GM10248 (cell line): ENCODE measurements around the gene NUDT3.

ENCODE experiments used
- CTCF ChIA-PET: fragments of 300-600 bp; sonication (Branson Sonifier 250); formaldehyde crosslinking; extraction: SDS; loops from one replicate; lab custom pipeline; 2021; ENCODE audit warnings: antibody characterized with exemption; lab: Yijun Ruan, JAX
- POLR2A ChIA-PET: fragments of 350-650 bp; sonication (Branson Sonifier 250); formaldehyde crosslinking; extraction: SDS; loops from one replicate; lab custom pipeline; 2020; ENCODE audit warnings: antibody characterized with exemption; lab: Yijun Ruan, JAX
- DNase-seq: peaks from one replicate; pipeline ENCODE4 v3.0.0; 2012; ENCODE audit errors: extremely low spot score
- CTCF ChIP-seq: IDR thresholded peaks from 2 replicates; pipeline ENCODE4 v1.5.1; 2012; ENCODE audit warnings: mild to moderate bottlenecking, low read depth; ENCODE audit errors: extremely low read depth, missing control alignments, control extremely low read depth

Gene NUDT3

GRCh38 chr6:34393966-34394305 lies 1.5 kb upstream of the NUDT3 start:
- TF ChIP-seq CTCF = no peak
- ChIA-PET POLR2A (no interaction called here), CTCF (interaction anchor here (1.1 to 5.8 kb wide), 5 partner anchors 21 to 198 kb away, joined by 3 to 40 read pairs (median 8); partner anchors contain the start of gene SMIM29)
- no peak for DNase-seq

DNA sequence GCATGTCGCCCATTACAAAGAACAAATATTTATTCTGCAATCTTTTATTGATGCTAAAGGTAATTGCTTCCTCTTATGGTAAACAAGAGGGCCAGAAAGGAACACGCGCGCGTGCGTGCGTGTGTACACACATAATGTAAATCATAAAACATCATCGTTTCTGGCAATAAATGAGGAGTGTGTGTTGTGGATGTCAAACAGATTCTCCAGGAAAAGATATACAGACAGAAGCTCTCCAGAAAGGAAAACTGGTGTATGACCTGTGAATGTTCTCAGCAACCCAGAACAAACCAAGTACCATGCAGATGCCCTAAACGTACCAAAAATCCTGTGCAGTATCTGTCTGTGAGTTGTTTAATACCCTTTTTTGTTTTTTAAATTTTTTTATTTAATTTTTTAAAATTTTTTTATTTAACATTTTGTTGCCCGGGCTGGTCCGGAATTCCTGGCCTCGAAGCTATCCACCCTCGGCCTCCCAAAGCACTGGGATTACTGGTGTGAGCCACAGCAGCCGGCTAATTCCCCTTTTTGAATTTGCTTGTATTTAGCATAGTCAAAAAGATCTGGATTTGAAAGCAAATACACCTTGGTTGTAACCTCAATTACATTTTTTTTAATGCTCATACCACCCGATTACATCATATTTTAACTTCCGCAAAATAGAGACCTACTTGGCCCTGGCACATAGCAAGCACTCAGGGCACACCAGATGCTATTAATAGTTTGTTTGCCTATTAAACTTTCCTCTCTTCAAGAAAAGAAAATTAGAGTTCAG lies 909 bp upstream of the NUDT3 start:
- CTCF ChIA-PET = interaction anchor here (0.9 to 5.8 kb wide), 6 partner anchors 22 to 198 kb away, joined by 3 to 40 read pairs (median 6); partner anchors contain the start of gene SMIM29
- no peak for DNase-seq

DNA sequence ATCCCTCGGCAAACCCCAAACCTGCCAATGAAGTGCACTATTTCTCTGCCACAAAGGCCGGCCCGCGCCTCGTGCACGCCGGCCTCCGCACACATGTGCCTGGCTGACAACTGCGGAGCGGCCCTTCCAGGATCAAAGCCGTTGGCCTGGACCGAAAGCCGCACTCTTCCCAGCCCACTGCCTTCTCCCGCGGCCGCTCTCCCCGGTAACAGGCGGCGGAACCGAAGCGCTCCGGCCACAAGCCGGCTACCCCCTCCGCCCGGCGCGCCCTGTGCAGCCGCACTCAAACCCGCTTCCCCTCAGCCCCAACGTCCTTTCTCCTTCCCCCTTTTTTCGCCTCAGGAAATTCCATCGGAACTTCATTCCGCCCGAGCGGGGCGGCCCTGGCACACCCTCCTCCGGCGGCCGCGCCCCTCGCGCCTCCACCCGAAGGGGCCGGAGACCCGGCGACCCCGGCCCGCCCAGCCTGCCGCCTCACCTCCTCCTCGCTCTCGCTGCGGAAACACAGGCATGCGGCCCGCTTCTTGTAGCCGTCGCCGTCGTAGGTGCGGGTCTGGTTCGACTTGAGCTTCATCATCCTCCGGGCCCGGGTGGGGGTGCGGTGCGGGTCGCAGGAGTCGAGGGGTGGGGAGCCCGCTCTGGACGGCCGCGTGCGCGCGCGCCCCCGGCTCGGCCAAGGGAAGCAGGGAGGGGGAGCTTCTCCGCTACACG lies 528 bp downstream of the NUDT3 start:
- no peak for TF ChIP-seq CTCF
- ChIA-PET CTCF (interaction anchor here (0.7 to 5.8 kb wide), 7 partner anchors 11 to 196 kb away, joined by 3 to 40 read pairs (median 4); partner anchors contain the start of gene SMIM29), POLR2A (no interaction called here)
- peak; percentile 53 for DNase-seq

More for the DNA sequence above, 909 bp upstream of the NUDT3 start:
- TF ChIP-seq CTCF = no peak
- POLR2A ChIA-PET = no interaction called here

DNA sequence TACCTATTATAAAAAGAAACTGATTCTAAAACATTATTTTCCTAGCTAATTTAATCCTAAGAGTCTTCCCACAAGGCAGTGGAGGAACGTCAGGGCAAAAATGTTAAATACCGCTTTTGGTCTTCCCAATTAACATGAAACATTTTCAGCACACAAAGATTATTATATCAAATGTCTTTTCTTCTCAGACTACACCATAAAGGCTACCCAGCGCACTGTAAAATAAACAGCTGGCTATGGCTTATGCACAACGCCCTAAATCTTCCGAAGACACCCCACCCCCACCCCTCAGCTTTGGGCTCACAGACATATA lies 1.0 kb downstream of the NUDT3 start:
- CTCF ChIA-PET = interaction anchor here (0.7 to 5.8 kb wide), 6 partner anchors 11 to 142 kb away, joined by 3 to 40 read pairs (median 4); partner anchors contain the start of gene SMIM29
- POLR2A ChIA-PET = no interaction called here
- DNase-seq = no peak
- no peak for TF ChIP-seq CTCF

DNA sequence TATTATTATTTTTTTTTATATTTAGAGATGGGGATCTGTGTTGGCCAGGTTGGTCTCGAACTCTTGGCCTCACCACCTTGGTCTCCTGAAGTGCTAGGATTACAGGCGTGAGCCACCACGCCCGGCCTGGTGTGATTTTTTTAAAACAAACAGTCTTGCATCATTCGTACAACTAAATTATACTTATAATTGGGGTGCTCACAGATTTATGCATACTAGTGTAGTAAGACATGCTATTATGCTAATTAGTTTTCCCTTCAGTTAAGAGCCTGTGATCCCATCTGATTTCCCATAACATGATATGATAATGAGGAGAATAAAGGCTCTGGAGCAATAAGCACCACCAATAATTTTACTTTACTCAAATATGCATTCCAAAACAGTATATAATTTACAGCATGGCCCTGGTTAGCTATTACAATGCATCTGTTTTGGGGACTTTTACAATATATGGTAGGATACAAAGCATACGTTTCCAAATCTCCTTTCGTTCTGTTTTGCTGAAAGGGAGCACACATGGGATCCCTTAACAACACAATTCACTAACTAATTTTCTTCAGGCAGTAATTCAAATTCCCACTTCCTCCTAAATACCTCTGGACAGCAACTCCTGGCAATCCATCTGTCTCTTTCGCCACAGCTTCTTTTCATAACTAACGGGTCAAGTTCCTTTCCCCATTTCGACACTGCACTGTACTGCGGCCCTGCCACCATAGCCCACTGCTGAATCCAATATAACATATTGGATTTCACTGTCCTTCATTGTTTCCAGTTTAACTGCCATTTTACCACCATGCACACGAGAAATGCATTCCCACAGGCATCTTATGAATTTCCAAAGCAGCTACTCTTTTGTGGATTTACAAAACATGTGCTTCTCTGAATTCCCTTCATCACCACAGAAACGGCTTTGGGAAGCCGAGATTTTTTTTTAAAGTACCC lies 1.7 kb downstream of the NUDT3 start:
- CTCF ChIA-PET = interaction anchor here (0.7 to 5.8 kb wide), 8 partner anchors 10 to 141 kb away, joined by 3 to 40 read pairs (median 4); partner anchors contain the start of gene SMIM29
- POLR2A ChIA-PET = interaction anchor here (0.6 kb wide), 1 partner anchor 11 kb away, joined by 5 read pairs; no protein-coding TSS in a partner anchor
- TF ChIP-seq CTCF = no peak
- no peak for DNase-seq

GRCh38 chr6:34389034-34389433 lies 3.4 kb downstream of the NUDT3 start:
- CTCF ChIA-PET = no interaction called here
- POLR2A ChIA-PET = no interaction called here
- TF ChIP-seq CTCF = no peak
- DNase-seq = no peak
